Right renal pelvis (tissue), 4 donors: ENCODE results near the gene NLK. TPM values are rescaled to one million over a fixed set of nuclear protein-coding genes. Genes with fewer than 3 reads are reported as not detected.
"Not testable (repeated sequence)": the region's sequence is repeated elsewhere in the genome, so short reads cannot be mapped to it uniquely, and the experiment has no call there.

ENCODE experiments used
- DNase-seq, 4 donors: peaks; one replicate each; pipeline ENCODE4 v3.0.0-alpha.2; 2013; ENCODE audit warnings: low read depth in 4 of 4, low spot score in 3 of 4, missing footprints in 1 of 4
- polyA plus RNA-seq, 4 donors: library from polyadenylated mRNA; unstranded; fragments of 120-200 nt; gene quantifications; one replicate each; pipeline ENCODE4 v1.2.1, GENCODE V29; 2013; ENCODE audit not compliant: insufficient read length in 4 of 4

Gene NLK
- polyA plus RNA-seq, 4 donors, result 49.2 to 63.0 (median 53.7) TPM

- DNase-seq, result no peak
Observed at GRCh38 chr17:28071179-28071578, 28.7 kb downstream of the NLK start.

- no peak for DNase-seq
Observed at GRCh38 chr17:28071891-28072606, 29.6 kb downstream of the NLK start.

- no peak for DNase-seq
Observed at GRCh38 chr17:28072936-28073533, 30.6 kb downstream of the NLK start.

GRCh38 chr17:28074010-28074409 is 31.5 kb downstream of the NLK start:
- DNase-seq, result no peak

GRCh38 chr17:28076144-28076543 is 33.7 kb downstream of the NLK start:
- no peak for DNase-seq

- not testable (repeated sequence) for DNase-seq
Observed at GRCh38 chr17:28077140-28077539, 34.7 kb downstream of the NLK start.

GRCh38 chr17:28078341-28079229 is 36.1 kb downstream of the NLK start:
- DNase-seq, result no peak

- DNase-seq, result no peak
Observed at GRCh38 chr17:28081467-28081866, 39.0 kb downstream of the NLK start.

- DNase-seq, result no peak
Observed at GRCh38 chr17:28085766-28086165, 43.3 kb downstream of the NLK start.

GRCh38 chr17:28086519-28086918 is 44.0 kb downstream of the NLK start:
- no peak for DNase-seq

- DNase-seq, result no peak
Observed at GRCh38 chr17:28087743-28088142, 45.3 kb downstream of the NLK start.

- no peak for DNase-seq
Observed at GRCh38 chr17:28090551-28090950, 48.1 kb downstream of the NLK start.

GRCh38 chr17:28092088-28092487 is 49.6 kb downstream of the NLK start:
- no peak for DNase-seq

- no peak for DNase-seq
Observed at GRCh38 chr17:28093999-28094716, 51.7 kb downstream of the NLK start.

GRCh38 chr17:28096756-28097155 is 54.3 kb downstream of the NLK start:
- DNase-seq, result no peak

- DNase-seq, result no peak
Observed at GRCh38 chr17:28097254-28097653, 54.8 kb downstream of the NLK start.

GRCh38 chr17:28097901-28098300 is 55.4 kb downstream of the NLK start:
- DNase-seq, result no peak

- DNase-seq, result not testable (repeated sequence)
Observed at GRCh38 chr17:28098591-28098990, 56.1 kb downstream of the NLK start.

- no peak for DNase-seq
Observed at GRCh38 chr17:28100251-28100650, 57.8 kb downstream of the NLK start.

GRCh38 chr17:28100936-28101335 is 58.5 kb downstream of the NLK start:
- no peak for DNase-seq

- DNase-seq, result no peak
Observed at GRCh38 chr17:28101919-28102318, 59.4 kb downstream of the NLK start.
